HepG2 (cell line): ENCODE measurements around the gene RASSF6. TPM values are rescaled to one million over a fixed set of nuclear protein-coding genes. Genes with fewer than 3 reads are reported as not detected.

Source experiments
- ATAC-seq: fragments of 200-7000 bp; cut with Tn5 transposase; 3 replicates; pipeline ENCODE4 v1.9.1; 2020; ENCODE audit warnings: mild to moderate bottlenecking, moderate library complexity
- BruUV-seq: library from RNA; stranded (reverse); fragments of 400-500 nt; replicated peaks from 2 replicates; lab custom pipeline; 2021; lab: Mats Ljungman, UMichigan
- CTCF ChIA-PET: fragments of 300-600 bp; formaldehyde crosslinking; extraction: SDS; loops from one replicate; lab custom pipeline; 2021; ENCODE audit warnings: low total read pairs, inconsistent platforms, low intra/inter-chr PET ratio; lab: Yijun Ruan, JAX
- POLR2A ChIA-PET: fragments of 350-600 bp; sonication (Branson Sonifier 250); formaldehyde crosslinking; loops from one replicate; lab custom pipeline; 2020; ENCODE audit warnings: antibody characterized with exemption, inconsistent platforms; lab: Yijun Ruan, JAX
- DNase-seq: peaks from one replicate; pipeline ENCODE4 v3.0.0-alpha.2; 2015; ENCODE audit warnings: low spot score
- FAIRE-seq: peaks from 3 replicates; lab custom pipeline; 2011; peaks lifted over from hg19 to GRCh38; lab: Jason Lieb, UNC
- H2AFZ ChIP-seq: one replicate; pipeline ENCODE4 v1.6.1; 2011; ENCODE audit warnings: low read length, inconsistent platforms
- H3K27ac ChIP-seq: fragments of 300-600 bp; 3 replicates; pipeline ENCODE4 v1.8.0; 2011; ENCODE audit warnings: mixed run types, mild to moderate bottlenecking, mixed read lengths, low read length, inconsistent platforms; ENCODE audit not compliant: insufficient read depth; ENCODE audit errors: extremely low read length
- H3K27me3 ChIP-seq, 2 experiments: fragments of 200-600 bp in 1 of 2; 2 replicates in 1 of 2; 3 replicates in 1 of 2; pipeline versions ENCODE4 v1.6.0 to v1.8.0; 2011; ENCODE audit warnings: low read length in 2 of 2, mild to moderate bottlenecking in 2 of 2, moderate library complexity in 2 of 2, inconsistent platforms in 1 of 2; ENCODE audit not compliant: insufficient read depth in 2 of 2, control insufficient read depth in 1 of 2
- H3K36me3 ChIP-seq, 2 experiments: fragments of 200-600 bp in 1 of 2; replicated peaks in 1 of 2; 2 replicates in 1 of 2; 3 replicates in 1 of 2; pipeline versions ENCODE4 v1.5.1 to v1.8.0; 2011; ENCODE audit warnings: low read length in 2 of 2, inconsistent platforms in 1 of 2; ENCODE audit not compliant: insufficient read depth in 2 of 2, control insufficient read depth in 1 of 2
- H3K4me1 ChIP-seq: 2 replicates; pipeline ENCODE4 v1.5.1; 2012; ENCODE audit warnings: low read length, inconsistent platforms; ENCODE audit not compliant: insufficient read depth
- H3K4me2 ChIP-seq: 2 replicates; pipeline ENCODE4 v1.6.0; 2011; ENCODE audit warnings: low read depth, low read length, inconsistent platforms
- H3K4me3 ChIP-seq, 3 experiments: fragments of 200-600 bp in 1 of 3; sonication (generic), shearing (Covaris generic) in 1 of 3; replicated peaks in 1 of 3; 2 replicates each; pipeline ENCODE4 v1.5.1; 2011 to 2016; ENCODE audit warnings: low read length in 3 of 3, inconsistent platforms in 2 of 3, low read depth in 2 of 3, mild to moderate bottlenecking in 2 of 3, control low read depth in 1 of 3, mixed read lengths in 1 of 3; ENCODE audit not compliant: insufficient read depth in 1 of 3
- H3K79me2 ChIP-seq: one replicate; pipeline ENCODE4 v1.6.1; 2011; ENCODE audit warnings: low read length, inconsistent platforms; ENCODE audit not compliant: insufficient read depth
- H3K9ac ChIP-seq: 2 replicates; pipeline ENCODE4 v1.6.0; 2011; ENCODE audit warnings: mild to moderate bottlenecking, low read depth, low read length, inconsistent platforms; ENCODE audit not compliant: insufficient read depth
- H3K9me3 ChIP-seq: 2 replicates; pipeline ENCODE4 v1.5.1; 2012; ENCODE audit warnings: mild to moderate bottlenecking, low read length
- H4K20me1 ChIP-seq: 2 replicates; pipeline ENCODE4 v1.6.0; 2011; ENCODE audit warnings: inconsistent platforms, mild to moderate bottlenecking, low read length, moderate library complexity; ENCODE audit not compliant: insufficient read depth
- BORCS8-MEF2B ChIP-seq: sonication (generic); formaldehyde crosslinking; IDR thresholded peaks from 2 replicates; pipeline ENCODE4 v1.8.0; 2022; ENCODE audit warnings: mild to moderate bottlenecking, missing genetic modification reagents
- DPF2 ChIP-seq: sonication (generic); formaldehyde crosslinking; IDR thresholded peaks from 2 replicates; pipeline ENCODE4 v1.4.0; 2020; ENCODE audit warnings: mild to moderate bottlenecking, low read depth, missing genetic modification reagents, borderline replicate concordance
- ETV5 ChIP-seq: IDR thresholded peaks from 2 replicates; pipeline ENCODE4 v1.6.1; 2018; ENCODE audit warnings: missing biosample characterization, missing genetic modification reagents, inconsistent platforms, borderline replicate concordance
- GATAD1 ChIP-seq: IDR thresholded peaks from 2 replicates; pipeline ENCODE4 v1.6.1; 2016; ENCODE audit warnings: missing genetic modification reagents, missing compliant biosample characterization
- HDAC6 ChIP-seq: fragments of 200-600 bp; sonication (generic); IDR thresholded peaks from 2 replicates; pipeline ENCODE4 v1.7.0; 2017; ENCODE audit warnings: mild to moderate bottlenecking, antibody characterized with exemption, low read length, low read depth
- MYNN ChIP-seq: sonication (generic); formaldehyde crosslinking; IDR thresholded peaks from 2 replicates; pipeline ENCODE4 v1.4.0; 2020; ENCODE audit warnings: mild to moderate bottlenecking, low read depth, missing genetic modification reagents
- POLR2G ChIP-seq: fragments of 200-400 bp; formaldehyde crosslinking; IDR thresholded peaks from 2 replicates; pipeline ENCODE4 v1.6.1; 2018; ENCODE audit warnings: mild to moderate bottlenecking, low read depth, low read length, moderate library complexity
- SP140L ChIP-seq: sonication (generic); formaldehyde crosslinking; IDR thresholded peaks from 2 replicates; pipeline ENCODE4 v1.4.0; 2020; ENCODE audit warnings: missing genetic modification reagents, borderline replicate concordance
- ZC3H13 ChIP-seq: sonication (generic); formaldehyde crosslinking; IDR thresholded peaks from 2 replicates; pipeline ENCODE4 v1.8.1; 2023; ENCODE audit warnings: mild to moderate bottlenecking, missing genetic modification reagents, moderate library complexity
- ZNF12 ChIP-seq: sonication (generic); formaldehyde crosslinking; IDR thresholded peaks from 2 replicates; pipeline ENCODE4 v1.5.0; 2020; ENCODE audit warnings: missing genetic modification reagents
- ZNF337 ChIP-seq: sonication (generic); formaldehyde crosslinking; IDR thresholded peaks from 2 replicates; pipeline ENCODE4 v1.5.1; 2020; ENCODE audit warnings: missing genetic modification reagents, low read depth, mild to moderate bottlenecking, borderline replicate concordance
- ZNF460 ChIP-seq: sonication (generic); formaldehyde crosslinking; IDR thresholded peaks from 2 replicates; pipeline ENCODE4 v1.5.1; 2020; ENCODE audit warnings: missing genetic modification reagents, mild to moderate bottlenecking, borderline replicate concordance
- ZNF816 ChIP-seq: sonication (generic); formaldehyde crosslinking; IDR thresholded peaks from 2 replicates; pipeline ENCODE4 v1.8.0; 2022; ENCODE audit warnings: missing genetic modification reagents, mild to moderate bottlenecking, borderline replicate concordance
- in situ Hi-C: cut with HindIII; loops from 2 replicates; pipeline ENCODE4 v1.10.0; 2017; ENCODE audit warnings: low pct_unique_long_range_greater_than_20kb; ENCODE audit not compliant: extremely low pct_ligation_motif_present
- intact Hi-C: fragments of 100-400 bp; cut with micrococcal nuclease; formaldehyde crosslinking; loops from one replicate; pipeline ENCODE4 v1.10.0; 2022; ENCODE audit not compliant: unreplicated experiment
- polyA plus RNA-seq, 8 experiments: library from polyadenylated mRNA; depleted of rRNA in 3 of 8; stranded (reverse) in 7 of 8; unstranded in 1 of 8; fragments of >200 nt; fragmentation: Illumina TruSeq in 4 of 8; extraction: Trizol in 4 of 8; gene quantifications; 2 replicates each; pipeline versions ENCODE4 v1.2.1 to v1.2.3, GENCODE V29; 2011 to 2016; ENCODE audit warnings: low read depth in 4 of 8, missing spikeins in 1 of 8, mixed read lengths in 1 of 8; ENCODE audit not compliant: insufficient read depth in 1 of 8
- total RNA-seq, 5 experiments: library from RNA; depleted of rRNA; stranded (reverse); fragments of >200 nt; fragmentation: Illumina TruSeq; extraction: Trizol; gene quantifications; 2 replicates each; pipeline ENCODE4 v1.2.3, GENCODE V29; 2016; ENCODE audit warnings: low read depth in 1 of 5
- TF ChIP-seq, protein P1 (sequence below): sonication (generic); formaldehyde crosslinking; IDR thresholded peaks from 2 replicates; pipeline ENCODE4 v1.4.0; 2020; ENCODE audit warnings: mild to moderate bottlenecking, missing genetic modification reagents
- TF ChIP-seq, protein P2 (sequence below): sonication (generic); formaldehyde crosslinking; IDR thresholded peaks from 2 replicates; pipeline ENCODE4 v1.4.0; 2020; ENCODE audit warnings: low read depth, mild to moderate bottlenecking, missing genetic modification reagents

Gene RASSF6
- total and polyA plus RNA-seq, 2 of the 13 experiments (the other 11 are each of a cell fraction or from before 2014, with no cell fraction given) = 0.03 to 0.11 TPM

DNA sequence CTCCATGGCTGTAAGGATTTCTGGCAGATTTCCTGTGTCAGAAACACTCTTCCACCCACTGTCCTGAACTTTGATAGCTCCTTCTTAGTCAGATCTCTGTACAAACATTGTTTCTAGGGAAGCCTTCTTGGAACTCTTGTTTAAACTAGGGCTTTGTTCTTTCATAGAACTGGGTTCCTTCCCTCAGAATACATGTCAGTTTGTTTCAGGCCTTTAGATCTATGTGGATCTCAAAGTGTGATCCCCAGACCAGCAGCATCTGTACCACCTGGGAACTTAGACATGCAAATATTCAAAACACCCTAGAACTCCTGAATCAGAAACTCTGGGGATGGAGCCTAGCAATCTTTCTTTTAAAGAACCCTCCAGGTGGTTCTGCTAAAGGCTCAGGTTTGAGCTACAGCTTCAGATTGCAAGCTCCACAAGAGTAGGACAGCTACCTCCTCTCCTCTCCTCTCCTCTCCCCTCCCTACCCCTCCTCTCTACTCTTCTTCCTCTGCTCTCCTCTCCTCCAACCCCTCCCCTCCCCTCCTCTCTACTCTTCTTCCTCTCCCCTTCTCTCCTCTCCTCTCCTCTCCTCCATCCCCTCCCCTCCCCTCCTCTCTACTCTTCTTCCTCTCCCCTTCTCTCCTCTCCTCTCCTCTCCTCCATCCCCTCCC, 12.7 kb downstream of the RASSF6 start:
- FAIRE-seq (no peak), ATAC-seq (no peak), DNase-seq (no peak)
- H3K27ac ChIP-seq = peak overlapping the region; percentile 37
- H3K36me3 ChIP-seq = no peaks in the 10 kb centered on the region
- no TSS peak for BruUV-seq
- no peak overlapping the region; the same call in none of the 2 replicates for H3K9ac ChIP-seq
- no peaks in the 10 kb centered on the region for H3K27me3 ChIP-seq
- no peaks in the 10 kb centered on the region for H3K9me3 ChIP-seq
- ChIA-PET POLR2A (interaction anchor here (1.3 kb wide), 1 partner anchor 8 kb away, joined by 5 read pairs; no protein-coding TSS in a partner anchor), CTCF (no interaction called here)
- H3K4me1 ChIP-seq = peaks cover 85% of the 10 kb centered on the region
- peak overlapping the region; percentile 51 for H3K4me2 ChIP-seq
- H3K79me2 ChIP-seq = no peaks in the 10 kb centered on the region
- no peak overlapping the region for H2AFZ ChIP-seq
- H4K20me1 ChIP-seq = no peaks in the 10 kb centered on the region
- no peak overlapping the region for H3K4me3 ChIP-seq
- intact Hi-C loops (loop anchor here (1.0 kb wide), 1 partner anchor 8 kb away; no protein-coding TSS in a partner anchor), in situ Hi-C loops (no loop called here)
- TF ChIP-seq SP140L (CRISPR knock-in tag) = no peak
- no peak; the same call in 1 of the 2 replicates for TF ChIP-seq POLR2G
- TF ChIP-seq, protein P1, sequence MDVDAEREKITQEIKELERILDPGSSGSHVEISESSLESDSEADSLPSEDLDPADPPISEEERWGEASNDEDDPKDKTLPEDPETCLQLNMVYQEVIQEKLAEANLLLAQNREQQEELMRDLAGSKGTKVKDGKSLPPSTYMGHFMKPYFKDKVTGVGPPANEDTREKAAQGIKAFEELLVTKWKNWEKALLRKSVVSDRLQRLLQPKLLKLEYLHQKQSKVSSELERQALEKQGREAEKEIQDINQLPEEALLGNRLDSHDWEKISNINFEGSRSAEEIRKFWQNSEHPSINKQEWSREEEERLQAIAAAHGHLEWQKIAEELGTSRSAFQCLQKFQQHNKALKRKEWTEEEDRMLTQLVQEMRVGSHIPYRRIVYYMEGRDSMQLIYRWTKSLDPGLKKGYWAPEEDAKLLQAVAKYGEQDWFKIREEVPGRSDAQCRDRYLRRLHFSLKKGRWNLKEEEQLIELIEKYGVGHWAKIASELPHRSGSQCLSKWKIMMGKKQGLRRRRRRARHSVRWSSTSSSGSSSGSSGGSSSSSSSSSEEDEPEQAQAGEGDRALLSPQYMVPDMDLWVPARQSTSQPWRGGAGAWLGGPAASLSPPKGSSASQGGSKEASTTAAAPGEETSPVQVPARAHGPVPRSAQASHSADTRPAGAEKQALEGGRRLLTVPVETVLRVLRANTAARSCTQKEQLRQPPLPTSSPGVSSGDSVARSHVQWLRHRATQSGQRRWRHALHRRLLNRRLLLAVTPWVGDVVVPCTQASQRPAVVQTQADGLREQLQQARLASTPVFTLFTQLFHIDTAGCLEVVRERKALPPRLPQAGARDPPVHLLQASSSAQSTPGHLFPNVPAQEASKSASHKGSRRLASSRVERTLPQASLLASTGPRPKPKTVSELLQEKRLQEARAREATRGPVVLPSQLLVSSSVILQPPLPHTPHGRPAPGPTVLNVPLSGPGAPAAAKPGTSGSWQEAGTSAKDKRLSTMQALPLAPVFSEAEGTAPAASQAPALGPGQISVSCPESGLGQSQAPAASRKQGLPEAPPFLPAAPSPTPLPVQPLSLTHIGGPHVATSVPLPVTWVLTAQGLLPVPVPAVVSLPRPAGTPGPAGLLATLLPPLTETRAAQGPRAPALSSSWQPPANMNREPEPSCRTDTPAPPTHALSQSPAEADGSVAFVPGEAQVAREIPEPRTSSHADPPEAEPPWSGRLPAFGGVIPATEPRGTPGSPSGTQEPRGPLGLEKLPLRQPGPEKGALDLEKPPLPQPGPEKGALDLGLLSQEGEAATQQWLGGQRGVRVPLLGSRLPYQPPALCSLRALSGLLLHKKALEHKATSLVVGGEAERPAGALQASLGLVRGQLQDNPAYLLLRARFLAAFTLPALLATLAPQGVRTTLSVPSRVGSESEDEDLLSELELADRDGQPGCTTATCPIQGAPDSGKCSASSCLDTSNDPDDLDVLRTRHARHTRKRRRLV = no peak
- no peak for TF ChIP-seq ZNF460 (CRISPR knock-in tag)
- TF ChIP-seq MYNN (CRISPR knock-in tag) = no peak
- no peak for TF ChIP-seq BORCS8-MEF2B (CRISPR knock-in tag)
- TF ChIP-seq, protein P2, sequence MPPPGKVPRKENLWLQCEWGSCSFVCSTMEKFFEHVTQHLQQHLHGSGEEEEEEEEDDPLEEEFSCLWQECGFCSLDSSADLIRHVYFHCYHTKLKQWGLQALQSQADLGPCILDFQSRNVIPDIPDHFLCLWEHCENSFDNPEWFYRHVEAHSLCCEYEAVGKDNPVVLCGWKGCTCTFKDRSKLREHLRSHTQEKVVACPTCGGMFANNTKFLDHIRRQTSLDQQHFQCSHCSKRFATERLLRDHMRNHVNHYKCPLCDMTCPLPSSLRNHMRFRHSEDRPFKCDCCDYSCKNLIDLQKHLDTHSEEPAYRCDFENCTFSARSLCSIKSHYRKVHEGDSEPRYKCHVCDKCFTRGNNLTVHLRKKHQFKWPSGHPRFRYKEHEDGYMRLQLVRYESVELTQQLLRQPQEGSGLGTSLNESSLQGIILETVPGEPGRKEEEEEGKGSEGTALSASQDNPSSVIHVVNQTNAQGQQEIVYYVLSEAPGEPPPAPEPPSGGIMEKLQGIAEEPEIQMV (CRISPR knock-in tag) = no peak
- TF ChIP-seq GATAD1 (CRISPR knock-in tag) = no peak
- no peak for TF ChIP-seq ETV5 (CRISPR knock-in tag)
- no peak for TF ChIP-seq ZNF816
- no peak for TF ChIP-seq DPF2 (CRISPR knock-in tag)
- TF ChIP-seq ZNF337 (CRISPR knock-in tag) = no peak
- TF ChIP-seq ZC3H13 (CRISPR knock-in tag) = no peak
- TF ChIP-seq HDAC6 = no peak
- TF ChIP-seq ZNF12 (CRISPR knock-in tag) = no peak
